Heart left ventricle (tissue), 13 donors: ENCODE data around the gene NCOA6.

Experiments
- CTCF ChIP-seq, 12 donors: fragments of 200-600 bp; sonication (generic) in 4 of 12; IDR thresholded peaks; one replicate each; pipeline versions ENCODE4 v1.5.0 to v1.8.0; 2018 to 2022; ENCODE audit warnings: antibody characterized with exemption in 12 of 12, mild to moderate bottlenecking in 5 of 12
- POLR2A ChIP-seq, 2 donors: fragments of 450-650 bp; IDR thresholded peaks; one replicate each; pipeline ENCODE4 v1.6.1; 2017; ENCODE audit warnings: antibody characterized with exemption in 2 of 2, mild to moderate bottlenecking in 2 of 2, moderate library complexity in 2 of 2
- donor health status: ischemic (EF 13 %, LVEDD 7.1; RV severe dilation, severe dysfunction).
- donor health status: DM: no; HTN: yes; CAD: no.
- donor health status: DM: no; HTN: no; CAD: no.
- donor health status: ischemic (EF 25% LVEDD 6.9; RV normal size, moderate dysfunction).
- donor health status: ischemic (EF 25% LVEDD 5.7; RV mildly dilated, moderate dysfunction).
- donor health status: ischemic (EF 35%, LVEDD 5.7; RV mildly dilated, moderate dysfunction).
- donor health status: nonischemic (EF 11% LVEDD 7.7; RV severe dilation, severe dysfunction).
- donor health status: DM: yes; HTN: yes; CAD: no.
- donor health status: PGD.
- donor health status: ischemic (EF 29% LVEDD 5.4; RV normal size, mild dysfunction).
- donor health status: nonischemic (EF 23%, LVEDD 6.1; RV moderate dilation, normal function).

GRCh38 chr20:34863421-34863965, 38.0 kb upstream of the NCOA6 start:
- no peak for TF ChIP-seq CTCF (IDR thresholded peaks at IDR 0.05)
- no peak for TF ChIP-seq POLR2A (IDR thresholded peaks at IDR 0.05)
